HepG2 (cell line): Measurements from ENCODE around the gene CCR3. TPM values are rescaled to one million over a fixed set of nuclear protein-coding genes. Genes with fewer than 3 reads are reported as not detected.

Experiments
- ATAC-seq: fragments of 200-7000 bp; cut with Tn5 transposase; 3 replicates; pipeline ENCODE4 v1.9.1; 2020; ENCODE audit warnings: mild to moderate bottlenecking, moderate library complexity
- BruUV-seq: library from RNA; stranded (reverse); fragments of 400-500 nt; replicated peaks from 2 replicates; lab custom pipeline; 2021; lab: Mats Ljungman, UMichigan
- CTCF ChIA-PET: fragments of 300-600 bp; formaldehyde crosslinking; extraction: SDS; loops from one replicate; lab custom pipeline; 2021; ENCODE audit warnings: low total read pairs, inconsistent platforms, low intra/inter-chr PET ratio; lab: Yijun Ruan, JAX
- POLR2A ChIA-PET: fragments of 350-600 bp; sonication (Branson Sonifier 250); formaldehyde crosslinking; loops from one replicate; lab custom pipeline; 2020; ENCODE audit warnings: antibody characterized with exemption, inconsistent platforms; lab: Yijun Ruan, JAX
- DNase-seq: peaks from one replicate; pipeline ENCODE4 v3.0.0-alpha.2; 2015; ENCODE audit warnings: low spot score
- FAIRE-seq: peaks from 3 replicates; lab custom pipeline; 2011; peaks lifted over from hg19 to GRCh38; lab: Jason Lieb, UNC
- H2AFZ ChIP-seq: one replicate; pipeline ENCODE4 v1.6.1; 2011; ENCODE audit warnings: low read length, inconsistent platforms
- H3K27ac ChIP-seq: fragments of 300-600 bp; 3 replicates; pipeline ENCODE4 v1.8.0; 2011; ENCODE audit warnings: mixed run types, mild to moderate bottlenecking, mixed read lengths, low read length, inconsistent platforms; ENCODE audit not compliant: insufficient read depth; ENCODE audit errors: extremely low read length
- H3K27me3 ChIP-seq, 2 experiments: fragments of 200-600 bp in 1 of 2; 2 replicates in 1 of 2; 3 replicates in 1 of 2; pipeline versions ENCODE4 v1.6.0 to v1.8.0; 2011; ENCODE audit warnings: low read length in 2 of 2, mild to moderate bottlenecking in 2 of 2, moderate library complexity in 2 of 2, inconsistent platforms in 1 of 2; ENCODE audit not compliant: insufficient read depth in 2 of 2, control insufficient read depth in 1 of 2
- H3K36me3 ChIP-seq, 2 experiments: fragments of 200-600 bp in 1 of 2; replicated peaks in 1 of 2; 2 replicates in 1 of 2; 3 replicates in 1 of 2; pipeline versions ENCODE4 v1.5.1 to v1.8.0; 2011; ENCODE audit warnings: low read length in 2 of 2, inconsistent platforms in 1 of 2; ENCODE audit not compliant: insufficient read depth in 2 of 2, control insufficient read depth in 1 of 2
- H3K4me1 ChIP-seq: 2 replicates; pipeline ENCODE4 v1.5.1; 2012; ENCODE audit warnings: low read length, inconsistent platforms; ENCODE audit not compliant: insufficient read depth
- H3K4me2 ChIP-seq: 2 replicates; pipeline ENCODE4 v1.6.0; 2011; ENCODE audit warnings: low read depth, low read length, inconsistent platforms
- H3K4me3 ChIP-seq, 3 experiments: fragments of 200-600 bp in 1 of 3; sonication (generic), shearing (Covaris generic) in 1 of 3; replicated peaks in 1 of 3; 2 replicates each; pipeline ENCODE4 v1.5.1; 2011 to 2016; ENCODE audit warnings: low read length in 3 of 3, inconsistent platforms in 2 of 3, low read depth in 2 of 3, mild to moderate bottlenecking in 2 of 3, control low read depth in 1 of 3, mixed read lengths in 1 of 3; ENCODE audit not compliant: insufficient read depth in 1 of 3
- H3K79me2 ChIP-seq: one replicate; pipeline ENCODE4 v1.6.1; 2011; ENCODE audit warnings: low read length, inconsistent platforms; ENCODE audit not compliant: insufficient read depth
- H3K9ac ChIP-seq: 2 replicates; pipeline ENCODE4 v1.6.0; 2011; ENCODE audit warnings: mild to moderate bottlenecking, low read depth, low read length, inconsistent platforms; ENCODE audit not compliant: insufficient read depth
- H3K9me3 ChIP-seq: 2 replicates; pipeline ENCODE4 v1.5.1; 2012; ENCODE audit warnings: mild to moderate bottlenecking, low read length
- H4K20me1 ChIP-seq: 2 replicates; pipeline ENCODE4 v1.6.0; 2011; ENCODE audit warnings: inconsistent platforms, mild to moderate bottlenecking, low read length, moderate library complexity; ENCODE audit not compliant: insufficient read depth
- ARID3A ChIP-seq: IDR thresholded peaks from 2 replicates; pipeline ENCODE4 v1.6.1; 2012; ENCODE audit warnings: low read depth, low read length, improper control_type of control experiment
- ATF6 ChIP-seq: sonication (generic); formaldehyde crosslinking; conservative IDR thresholded peaks from 2 replicates; pipeline ENCODE4 v1.4.0; 2020; ENCODE audit warnings: missing genetic modification reagents
- HBP1 ChIP-seq: IDR thresholded peaks from 2 replicates; pipeline ENCODE4 v1.6.1; 2016; ENCODE audit warnings: low read depth, control low read depth
- HMGXB4 ChIP-seq, 2 experiments: sonication (generic) in 1 of 2; formaldehyde crosslinking in 1 of 2; IDR thresholded peaks; 2 replicates each; pipeline versions ENCODE4 v1.4.0 to v1.6.1; 2018 to 2020; ENCODE audit warnings: missing genetic modification reagents in 2 of 2, borderline replicate concordance in 1 of 2, low read depth in 1 of 2, mild to moderate bottlenecking in 1 of 2, missing biosample characterization in 1 of 2
- LBX2 ChIP-seq: sonication (generic); formaldehyde crosslinking; IDR thresholded peaks from 2 replicates; pipeline ENCODE4 v1.5.0; 2020; ENCODE audit warnings: missing genetic modification reagents, mild to moderate bottlenecking, borderline replicate concordance
- NFYB ChIP-seq: sonication (generic); formaldehyde crosslinking; IDR thresholded peaks from 2 replicates; pipeline ENCODE4 v1.4.0; 2020; ENCODE audit warnings: missing genetic modification reagents
- RFX3 ChIP-seq: IDR thresholded peaks from 2 replicates; pipeline ENCODE4 v1.6.1; 2016; ENCODE audit warnings: missing biosample characterization, missing genetic modification reagents
- ZBTB3 ChIP-seq: sonication (generic); formaldehyde crosslinking; IDR thresholded peaks from 2 replicates; pipeline ENCODE4 v1.4.0; 2020; ENCODE audit warnings: low read depth, mild to moderate bottlenecking, moderate library complexity, missing genetic modification reagents, borderline replicate concordance
- ZKSCAN1 ChIP-seq: fragments of 150-350 bp; IDR thresholded peaks from 2 replicates; pipeline ENCODE4 v1.6.1; 2014; ENCODE audit warnings: low read length
- ZNF10 ChIP-seq: sonication (generic); formaldehyde crosslinking; IDR thresholded peaks from 2 replicates; pipeline ENCODE4 v1.4.0; 2020; ENCODE audit warnings: mild to moderate bottlenecking, low read depth, missing genetic modification reagents, borderline replicate concordance
- ZNF329 ChIP-seq: sonication (generic); formaldehyde crosslinking; IDR thresholded peaks from 2 replicates; pipeline ENCODE4 v1.9.0; 2021; ENCODE audit warnings: low read depth, mild to moderate bottlenecking, missing genetic modification reagents
- ZNF605 ChIP-seq: sonication (generic); formaldehyde crosslinking; IDR thresholded peaks from 2 replicates; pipeline ENCODE4 v1.8.0; 2022; ENCODE audit warnings: mild to moderate bottlenecking, missing genetic modification reagents
- ZNF775 ChIP-seq: sonication (generic); formaldehyde crosslinking; IDR thresholded peaks from 2 replicates; pipeline ENCODE4 v1.4.0; 2020; ENCODE audit warnings: missing genetic modification reagents, mild to moderate bottlenecking, moderate library complexity, borderline replicate concordance
- ZNF792 ChIP-seq: IDR thresholded peaks from 2 replicates; pipeline ENCODE4 v1.6.1; 2016
- ZSCAN20 ChIP-seq: sonication (generic); formaldehyde crosslinking; IDR thresholded peaks from 2 replicates; pipeline ENCODE4 v1.4.0; 2020; ENCODE audit warnings: missing genetic modification reagents, mild to moderate bottlenecking, borderline replicate concordance
- WGBS: methylation state at CpG from one replicate; pipeline ENCODE4 v1.1.6; 2017; ENCODE audit warnings: low lambda C conversion rate; 5-methylcytosine and 5-hydroxymethylcytosine counted together
- in situ Hi-C: cut with HindIII; loops from 2 replicates; pipeline ENCODE4 v1.10.0; 2017; ENCODE audit warnings: low pct_unique_long_range_greater_than_20kb; ENCODE audit not compliant: extremely low pct_ligation_motif_present
- intact Hi-C: fragments of 100-400 bp; cut with micrococcal nuclease; formaldehyde crosslinking; loops from one replicate; pipeline ENCODE4 v1.10.0; 2022; ENCODE audit not compliant: unreplicated experiment
- polyA plus RNA-seq, 8 experiments: library from polyadenylated mRNA; depleted of rRNA in 3 of 8; stranded (reverse) in 7 of 8; unstranded in 1 of 8; fragments of >200 nt; fragmentation: Illumina TruSeq in 4 of 8; extraction: Trizol in 4 of 8; gene quantifications; 2 replicates each; pipeline versions ENCODE4 v1.2.1 to v1.2.3, GENCODE V29; 2011 to 2016; ENCODE audit warnings: low read depth in 4 of 8, missing spikeins in 1 of 8, mixed read lengths in 1 of 8; ENCODE audit not compliant: insufficient read depth in 1 of 8
- total RNA-seq, 5 experiments: library from RNA; depleted of rRNA; stranded (reverse); fragments of >200 nt; fragmentation: Illumina TruSeq; extraction: Trizol; gene quantifications; 2 replicates each; pipeline ENCODE4 v1.2.3, GENCODE V29; 2016; ENCODE audit warnings: low read depth in 1 of 5

Gene CCR3
- total and polyA plus RNA-seq, 2 of the 13 experiments (the other 11 are each of a cell fraction or from before 2014, with no cell fraction given): not detected

GRCh38 chr3:46300461-46300789 lies 58.2 kb downstream of the CCR3 start:
- ChIA-PET POLR2A (no interaction called here), CTCF (no interaction called here)
- in situ Hi-C loops: no loop called here
- DNase-seq (no peak), ATAC-seq (no peak), FAIRE-seq (no peak)
- Histone ChIP-seq H4K20me1 (no peaks in the 10 kb centered on the region), H3K9ac (no peak overlapping the region), H3K36me3 (no peaks in the 10 kb centered on the region), H2AFZ (no peak overlapping the region), H3K27me3 (peaks cover 1 to 40% of the 10 kb centered on the region in 2 experiments; a peak in 3 of 5 replicates), H3K4me2 (no peak overlapping the region), H3K9me3 (no peaks in the 10 kb centered on the region), H3K27ac (no peak overlapping the region), H3K79me2 (no peaks in the 10 kb centered on the region), H3K4me1 (no peaks in the 10 kb centered on the region), H3K4me3 (no peak overlapping the region)
- intact Hi-C loops: no loop called here
- no TSS peak for BruUV-seq
- 0% methylated on average over 3 of the region's 3 CpGs for WGBS
- TF ChIP-seq ZNF605 (CRISPR knock-in tag): no peak
- no peak for TF ChIP-seq ATF6 (CRISPR knock-in tag)
- TF ChIP-seq ZSCAN20: no peak
- no peak for TF ChIP-seq HBP1 (CRISPR knock-in tag)
- TF ChIP-seq ZNF10: no peak
- TF ChIP-seq ARID3A: no peak
- TF ChIP-seq ZNF329 (CRISPR knock-in tag): no peak
- no peak for TF ChIP-seq LBX2 (CRISPR knock-in tag)
- no peak for TF ChIP-seq ZNF775 (CRISPR knock-in tag)
- no peak for TF ChIP-seq ZBTB3 (CRISPR knock-in tag)
- TF ChIP-seq ZKSCAN1: no peak
- no peak for TF ChIP-seq HMGXB4 (CRISPR knock-in tag; IDR thresholded peaks at IDR 0.05; ENCODE audit: borderline replicate concordance in 1 of 2, low read depth in 1 of 2)
- no peak for TF ChIP-seq ZNF792
- TF ChIP-seq NFYB (CRISPR knock-in tag): no peak
- no peak for TF ChIP-seq RFX3 (CRISPR knock-in tag)
